HEK293T (cell line): ENCODE results near the gene LEFTY2.
"Not testable (repeated sequence)": the region's sequence is repeated elsewhere in the genome, so short reads cannot be mapped to it uniquely, and the experiment has no call there.

Source experiments
- CTCF ChIA-PET: fragments of 350-600 bp; formaldehyde crosslinking; extraction: SDS; loops from one replicate; lab custom pipeline; 2021; ENCODE audit warnings: antibody characterized with exemption, inconsistent platforms; lab: Yijun Ruan, JAX
- POLR2A ChIA-PET: fragments of 350-600 bp; formaldehyde crosslinking; extraction: SDS; loops from one replicate; lab custom pipeline; 2020; ENCODE audit warnings: antibody characterized with exemption, inconsistent platforms; lab: Yijun Ruan, JAX
- DNase-seq: peaks from one replicate; pipeline ENCODE4 v3.0.0; 2012; ENCODE audit warnings: mixed read lengths; ENCODE audit errors: extremely low spot score
- ARNT ChIP-seq: fragments of 450-650 bp; IDR thresholded peaks from 2 replicates; pipeline ENCODE4 v1.6.1; 2017; ENCODE audit warnings: mild to moderate bottlenecking
- BHLHE40 ChIP-seq: fragments of 450-650 bp; IDR thresholded peaks from 2 replicates; pipeline ENCODE4 v1.6.1; 2016; ENCODE audit warnings: mild to moderate bottlenecking, moderate library complexity, borderline replicate concordance
- CTBP1 ChIP-seq: fragments of 450-650 bp; IDR thresholded peaks from 2 replicates; pipeline ENCODE4 v1.6.1; 2016; ENCODE audit warnings: borderline replicate concordance
- ELF4 ChIP-seq: fragments of 450-650 bp; IDR thresholded peaks from 2 replicates; pipeline ENCODE4 v1.6.1; 2017; ENCODE audit warnings: antibody characterized with exemption
- FOXA1 ChIP-seq: fragments of 450-650 bp; IDR thresholded peaks from 2 replicates; pipeline ENCODE4 v1.6.1; 2016; ENCODE audit warnings: mild to moderate bottlenecking
- FOXK2 ChIP-seq: fragments of 450-650 bp; IDR thresholded peaks from 2 replicates; pipeline ENCODE4 v1.6.1; 2016; ENCODE audit warnings: mild to moderate bottlenecking
- FOXM1 ChIP-seq: fragments of 450-650 bp; IDR thresholded peaks from 2 replicates; pipeline ENCODE4 v1.6.1; 2017; ENCODE audit warnings: mild to moderate bottlenecking, borderline replicate concordance
- HDGF ChIP-seq: fragments of 450-650 bp; IDR thresholded peaks from 2 replicates; pipeline ENCODE4 v1.6.1; 2017; ENCODE audit warnings: antibody characterized with exemption, borderline replicate concordance
- L3MBTL2 ChIP-seq: fragments of 450-650 bp; conservative IDR thresholded peaks from 2 replicates; pipeline ENCODE4 v1.6.1; 2016; ENCODE audit warnings: mild to moderate bottlenecking
- LEF1 ChIP-seq: fragments of 450-650 bp; IDR thresholded peaks from 2 replicates; pipeline ENCODE4 v1.6.1; 2017; ENCODE audit warnings: mild to moderate bottlenecking, borderline replicate concordance
- NFRKB ChIP-seq: fragments of 450-650 bp; IDR thresholded peaks from 2 replicates; pipeline ENCODE4 v1.6.1; 2016; ENCODE audit warnings: mild to moderate bottlenecking, moderate library complexity
- PKNOX1 ChIP-seq: fragments of 450-650 bp; IDR thresholded peaks from 2 replicates; pipeline ENCODE4 v1.6.1; 2016
- SP1 ChIP-seq: fragments of 450-650 bp; IDR thresholded peaks from 2 replicates; pipeline ENCODE4 v1.6.1; 2017
- SUZ12 ChIP-seq: fragments of 450-650 bp; IDR thresholded peaks from 2 replicates; pipeline ENCODE4 v1.6.1; 2016; ENCODE audit warnings: mild to moderate bottlenecking
- TARDBP ChIP-seq: fragments of 450-650 bp; IDR thresholded peaks from 2 replicates; pipeline ENCODE4 v1.6.1; 2016
- ZNF384 ChIP-seq: fragments of 450-650 bp; IDR thresholded peaks from 2 replicates; pipeline ENCODE4 v1.6.1; 2016

The LEFTY2 gene

GRCh38 chr1:225944951-225945350, 3.9 kb upstream of the LEFTY2 start:
- DNase-seq = no peak
- no peak for TF ChIP-seq FOXM1
- TF ChIP-seq CTBP1 = no peak
- no peak for TF ChIP-seq SP1
- no peak for TF ChIP-seq SUZ12
- TF ChIP-seq TARDBP = no peak
- no peak for TF ChIP-seq PKNOX1
- no peak for TF ChIP-seq ELF4
- TF ChIP-seq L3MBTL2 = no peak
- TF ChIP-seq NFRKB = no peak
- no peak for TF ChIP-seq FOXK2
- no peak for TF ChIP-seq BHLHE40
- no peak for TF ChIP-seq LEF1
- no peak for TF ChIP-seq FOXA1
- TF ChIP-seq HDGF = no peak
- TF ChIP-seq ZNF384 = no peak
- TF ChIP-seq ARNT = no peak
- CTCF ChIA-PET = interaction anchor here (1.6 to 2.2 kb wide), 2 partner anchors 18 to 43 kb away, joined by 7 read pairs; no protein-coding TSS in a partner anchor
- POLR2A ChIA-PET = interaction anchor here (1.1 to 2.6 kb wide), 3 partner anchors 22 to 117 kb away, joined by 5 to 9 read pairs (median 8); partner anchors contain the start of genes H3-3A, PYCR2 and TMEM63A

GRCh38 chr1:225944387-225944786, 3.4 kb upstream of the LEFTY2 start:
- POLR2A ChIA-PET = interaction anchor here (2.2 to 2.6 kb wide), 2 partner anchors 21 to 62 kb away, joined by 8 to 9 read pairs; partner anchors contain the start of genes PYCR2 and TMEM63A
- TF ChIP-seq PKNOX1 = no peak
- no peak for TF ChIP-seq L3MBTL2
- TF ChIP-seq HDGF = no peak
- no peak for TF ChIP-seq SUZ12
- no peak for TF ChIP-seq SP1
- no peak for TF ChIP-seq FOXM1
- TF ChIP-seq ELF4 = no peak
- no peak for TF ChIP-seq NFRKB
- no peak for TF ChIP-seq FOXK2
- TF ChIP-seq BHLHE40 = no peak
- TF ChIP-seq FOXA1 = no peak
- CTCF ChIA-PET = interaction anchor here (0.6 to 2.2 kb wide), 2 partner anchors 10 to 18 kb away, joined by 3 to 7 read pairs; no protein-coding TSS in a partner anchor
- DNase-seq = no peak

GRCh38 chr1:225943582-225943981, 2.6 kb upstream of the LEFTY2 start:
- TF ChIP-seq SP1 = no peak
- TF ChIP-seq FOXA1 = no peak
- no peak for TF ChIP-seq CTBP1
- TF ChIP-seq BHLHE40 = no peak
- no peak for TF ChIP-seq ZNF384
- no peak for TF ChIP-seq ELF4
- TF ChIP-seq TARDBP = no peak
- no peak for TF ChIP-seq HDGF
- TF ChIP-seq PKNOX1 = no peak
- no peak for TF ChIP-seq FOXK2
- TF ChIP-seq L3MBTL2 = no peak
- no peak for TF ChIP-seq LEF1
- POLR2A ChIA-PET = no interaction called here
- CTCF ChIA-PET = interaction anchor here (0.6 kb wide), 1 partner anchor 9 kb away, joined by 3 read pairs; no protein-coding TSS in a partner anchor
- no peak for DNase-seq

DNA sequence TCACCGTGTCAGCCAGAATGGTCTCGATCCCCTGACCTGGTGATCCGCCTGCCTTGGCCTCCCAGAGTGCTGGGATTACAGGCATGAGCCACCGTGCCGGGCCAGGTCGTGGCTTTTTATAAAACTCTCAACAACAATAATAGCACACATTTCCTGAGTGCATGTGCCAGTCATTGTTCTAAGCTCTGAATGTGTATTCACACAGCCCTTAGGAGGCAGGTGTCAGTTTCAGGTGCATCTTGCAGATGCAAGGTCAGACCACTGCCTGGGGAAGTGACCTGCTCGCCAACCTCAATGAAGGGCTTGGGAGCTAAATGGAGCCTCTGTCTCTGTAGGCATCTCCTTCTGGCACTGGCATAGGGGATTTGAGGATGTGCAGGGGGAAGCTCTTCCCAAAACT, 1.6 kb upstream of the LEFTY2 start:
- ChIA-PET POLR2A (interaction anchor here (7.2 kb wide), 1 partner anchor 19 kb away, joined by 38 read pairs; the partner anchor contains the start of gene PYCR2), CTCF (no interaction called here)
- DNase-seq = no peak
- TF ChIP-seq LEF1 (no peak), ELF4 (no peak), ARNT (no peak)

GRCh38 chr1:225941942-225942222, 862 bp upstream of the LEFTY2 start:
- TF ChIP-seq LEF1 (no peak), FOXM1 (no peak), NFRKB (no peak), FOXA1 (no peak), TARDBP (no peak), FOXK2 (no peak), ELF4 (no peak), SUZ12 (no peak), BHLHE40 (no peak)
- CTCF ChIA-PET = no interaction called here
- no peak for DNase-seq
- POLR2A ChIA-PET = interaction anchor here (1.4 to 7.2 kb wide), 3 partner anchors 18 to 164 kb away, joined by 5 to 38 read pairs (median 10); partner anchors contain the start of genes PYCR2, SRP9 and TMEM63A

DNA sequence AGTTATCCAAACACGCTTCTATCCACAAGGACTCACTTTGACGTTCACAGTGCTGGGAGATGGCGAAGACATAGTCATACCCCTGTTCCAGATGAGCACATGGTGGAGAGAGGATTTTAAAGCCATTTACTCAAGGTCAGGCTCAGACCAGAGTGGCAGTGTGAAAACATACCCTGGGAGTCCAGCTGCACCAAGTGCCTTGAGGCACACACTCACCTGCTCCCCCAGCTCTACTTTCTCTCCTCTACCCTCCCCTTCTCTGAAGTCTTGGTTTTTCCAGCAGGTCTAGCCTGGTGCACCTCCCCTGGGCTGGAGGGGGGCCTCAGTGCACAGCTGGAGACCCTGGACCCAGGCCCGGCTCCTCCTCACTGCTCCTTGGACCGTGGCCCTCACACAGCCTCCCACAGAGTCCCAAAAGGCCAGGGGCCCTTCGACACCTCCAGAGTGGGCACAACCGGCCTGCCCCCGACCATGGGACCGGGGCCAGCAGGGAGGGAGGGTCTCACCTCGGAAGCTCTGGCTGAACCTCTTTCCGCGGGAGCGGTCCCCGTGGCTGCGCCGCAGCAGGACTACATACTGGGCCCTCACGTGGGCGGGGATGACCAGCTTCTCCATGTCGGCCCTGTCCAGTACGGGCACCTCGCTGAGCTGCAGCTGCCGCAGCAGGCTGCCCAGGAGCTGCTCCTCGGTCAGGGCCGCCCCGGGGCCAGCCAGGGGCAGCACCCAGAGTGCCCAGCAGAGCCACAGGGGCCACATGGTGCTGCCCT, 452 bp downstream of the LEFTY2 start:
- CTCF ChIA-PET = interaction anchor here (0.5 to 1.0 kb wide), 2 partner anchors 466 to 597 kb away, joined by 4 to 7 read pairs; no protein-coding TSS in a partner anchor
- no peak for DNase-seq
- POLR2A ChIA-PET = interaction anchor here (0.8 to 7.2 kb wide), 6 partner anchors 11 to 513 kb away, joined by 3 to 38 read pairs (median 5); partner anchors contain the start of genes PYCR2, SRP9 and TMEM63A
- no peak for TF ChIP-seq L3MBTL2
- no peak for TF ChIP-seq NFRKB
- no peak for TF ChIP-seq FOXA1
- TF ChIP-seq LEF1 = no peak
- TF ChIP-seq ZNF384 = no peak
- no peak for TF ChIP-seq FOXM1
- no peak for TF ChIP-seq PKNOX1

GRCh38 chr1:225939939-225940310, 1.1 kb downstream of the LEFTY2 start:
- DNase-seq, CTCF ChIA-PET: not testable (repeated sequence)
- POLR2A ChIA-PET = interaction anchor here (1.3 to 7.2 kb wide), 3 partner anchors 11 to 57 kb away, joined by 5 to 38 read pairs (median 10); partner anchors contain the start of genes PYCR2 and TMEM63A

DNA sequence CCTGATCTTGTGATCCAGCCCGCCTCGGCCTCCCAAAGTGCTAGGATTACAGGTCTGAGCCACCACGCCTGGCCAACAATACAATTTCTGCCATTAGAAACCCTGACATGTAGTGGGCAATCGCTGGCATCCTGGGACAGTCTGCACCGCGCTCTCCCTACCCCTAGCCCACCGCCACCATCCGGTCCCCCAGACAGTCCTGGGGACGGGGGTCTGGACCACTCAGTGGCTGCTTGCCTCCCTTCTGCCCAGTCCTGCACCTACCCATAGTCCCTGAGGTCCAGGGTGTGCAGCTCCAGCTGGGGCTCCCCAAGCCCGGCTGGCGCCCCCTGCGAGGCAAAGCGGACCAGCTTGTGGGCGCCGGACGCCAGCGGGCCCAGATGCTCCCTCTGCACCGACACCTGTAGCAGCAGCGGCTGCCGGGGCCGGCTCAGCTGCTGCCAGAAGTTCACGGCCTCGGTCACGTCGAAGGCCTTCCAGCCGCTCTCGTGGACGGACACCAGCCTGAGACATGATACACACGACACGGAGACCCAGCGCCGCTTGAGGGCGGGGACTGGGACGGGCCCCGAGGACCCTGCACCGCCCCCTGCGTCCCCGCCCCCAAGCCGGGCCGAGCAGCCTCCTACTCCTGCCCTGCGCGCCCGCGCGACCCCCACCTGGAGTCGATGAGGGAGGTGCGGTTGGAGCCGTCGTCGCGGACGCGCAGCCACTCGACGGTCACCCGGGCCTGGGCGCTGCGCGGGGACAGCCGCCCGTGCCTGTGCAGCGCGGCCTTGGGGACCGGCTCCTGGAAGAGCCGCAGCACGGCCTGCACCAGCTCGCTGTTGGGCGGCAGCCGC, 1.7 kb downstream of the LEFTY2 start:
- DNase-seq = not testable (repeated sequence)
- ChIA-PET POLR2A (interaction anchor here (7.2 kb wide), 1 partner anchor 15 kb away, joined by 38 read pairs; the partner anchor contains the start of gene PYCR2), CTCF (interaction anchor here (1.8 kb wide), 1 partner anchor 57 kb away, joined by 5 read pairs; the partner anchor contains the start of gene TMEM63A)
